T47D (cell line): ENCODE measurements around the gene ISL1.

Source experiments
- DNase-seq, 2 experiments: peaks; one replicate each; pipeline versions ENCODE4 v3.0.0 to v3.0.0-alpha.2; 2011 to 2012; ENCODE audit warnings: low read depth in 1 of 2, low spot score in 1 of 2
- JUND ChIP-seq: IDR thresholded peaks from 2 replicates; pipeline ENCODE4 v1.6.1; 2012; ENCODE audit warnings: low read depth
- in situ Hi-C: cut with HindIII; loops from 2 replicates; pipeline ENCODE4 v1.10.0; 2016; ENCODE audit warnings: low sequenced_read_pairs, low pct_unique_long_range_greater_than_20kb

Gene ISL1

DNA sequence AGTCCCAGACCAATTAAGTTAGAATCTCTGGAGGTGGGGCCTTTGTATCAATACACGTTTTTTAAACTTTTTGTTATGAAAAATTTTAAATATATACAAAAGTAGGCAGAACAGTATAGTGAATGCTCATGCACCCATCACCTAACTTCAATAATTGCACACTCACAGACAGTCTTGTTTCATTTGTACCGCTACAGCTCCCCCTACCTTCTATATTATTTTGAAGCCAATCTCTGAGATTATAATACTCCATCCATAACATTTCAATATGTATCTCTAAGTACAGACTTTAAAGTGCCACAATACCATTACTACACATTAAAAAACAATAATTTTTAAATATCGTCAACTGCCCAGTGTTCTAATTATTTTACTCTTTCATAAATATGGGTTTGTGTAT, 32.9 kb downstream of the ISL1 start:
- in situ Hi-C loops: no loop called here
- DNase-seq: no peak
- no peak for TF ChIP-seq JUND

GRCh38 chr5:51433052-51433710, 49.9 kb downstream of the ISL1 start:
- no peak for TF ChIP-seq JUND
- DNase-seq: no peak
- in situ Hi-C loops: no loop called here

DNA sequence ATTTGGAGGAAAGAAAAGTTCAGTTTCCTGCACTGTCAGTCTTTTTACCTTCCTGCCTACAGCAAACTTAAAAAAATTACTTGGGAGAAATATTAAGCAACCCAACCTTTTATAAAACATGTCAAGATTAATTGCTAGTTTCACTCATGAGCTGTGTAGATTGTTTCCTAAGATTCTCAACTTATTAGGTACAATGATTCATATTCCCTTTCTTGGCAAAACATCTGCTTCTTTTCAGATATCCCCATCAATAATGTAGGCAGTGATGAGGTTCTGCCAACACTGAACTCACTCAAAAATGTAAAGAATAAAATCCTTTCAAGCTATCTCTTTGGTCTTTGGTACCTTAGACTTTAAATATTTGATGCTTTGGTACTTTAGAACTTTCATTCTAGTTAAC, 56.0 kb downstream of the ISL1 start:
- DNase-seq: no peak
- no peak for TF ChIP-seq JUND
- in situ Hi-C loops: no loop called here
